ENCODE data around the gene PIM3. TPM values are rescaled to one million over a fixed set of nuclear protein-coding genes. Genes with fewer than 3 reads are reported as not detected.

Gene PIM3
- total and polyA plus RNA-seq, 4 donors, result 14.5 to 44.0 (median 28.1) TPM

- Histone ChIP-seq H3K4me3 (ENCODE audit: low read depth in 1 of 3, low read length in 3 of 3) (peak overlapping the region; percentile 1 to 21 (median 2)), H3K9me3 (ENCODE audit: control insufficient read depth in 4 of 4, low read length in 3 of 4) (no peaks in the 10 kb centered on the region), H3K4me1 (ENCODE audit: control insufficient read depth in 4 of 4, insufficient read depth in 4 of 4, low read length in 3 of 4) (peaks cover 43 to 80% (median 61%) of the 10 kb centered on the region in 4 donors), H3K36me3 (ENCODE audit: control insufficient read depth in 4 of 4, insufficient read depth in 3 of 4, low read depth in 1 of 4, low read length in 3 of 4) (peaks cover 0 to 7% (median 3%) of the 10 kb centered on the region in 4 donors), H3K9ac (ENCODE audit: low read depth in 1 of 2, low read length in 2 of 2) (peak overlapping the region; percentile 24 to 68), H3K27me3 (ENCODE audit: control insufficient read depth in 4 of 4, insufficient read depth in 4 of 4, low read length in 3 of 4) (no peaks in the 10 kb centered on the region), H3K27ac (ENCODE audit: low read depth in 1 of 2, low read length in 2 of 2) (peak overlapping the region; percentile 95 to 99)
- 79% methylated on average over 11 of the region's 11 CpGs for WGBS
- no peak for TF ChIP-seq RXRA (IDR thresholded peaks at IDR 0.05)
- no peak for DNase-seq (ENCODE audit: low spot score)
Measured at GRCh38 chr22:49968313-49968830, 7.8 kb downstream of the PIM3 start.

- Histone ChIP-seq H3K27me3 (ENCODE audit: control insufficient read depth in 4 of 4, insufficient read depth in 4 of 4, low read length in 3 of 4) (no peaks in the 10 kb centered on the region), H3K36me3 (ENCODE audit: control insufficient read depth in 4 of 4, insufficient read depth in 3 of 4, low read depth in 1 of 4, low read length in 3 of 4) (peaks cover 0 to 2% (median under 1%) of the 10 kb centered on the region in 4 donors), H3K9me3 (ENCODE audit: control insufficient read depth in 4 of 4, low read length in 3 of 4) (no peaks in the 10 kb centered on the region), H3K4me1 (ENCODE audit: control insufficient read depth in 4 of 4, insufficient read depth in 4 of 4, low read length in 3 of 4) (peaks cover 37 to 74% (median 57%) of the 10 kb centered on the region in 4 donors), H3K9ac (ENCODE audit: low read depth in 1 of 2, low read length in 2 of 2) (peak overlapping the region in 1 of 2 donors; percentile 17), H3K27ac (ENCODE audit: low read depth in 1 of 2, low read length in 2 of 2) (peak overlapping the region; percentile 95 to 99), H3K4me3 (ENCODE audit: low read depth in 1 of 3, low read length in 3 of 3) (peak overlapping the region in 1 of 3 donors; percentile 21)
- no peak for DNase-seq (ENCODE audit: low spot score)
- no peak for TF ChIP-seq RAD21 (IDR thresholded peaks at IDR 0.05)
- no peak for TF ChIP-seq FOXA1 (IDR thresholded peaks at IDR 0.05)
- TF ChIP-seq NR2F2 (IDR thresholded peaks at IDR 0.05), result no peak
- no peak for TF ChIP-seq JUND (IDR thresholded peaks at IDR 0.05)
- TF ChIP-seq REST (IDR thresholded peaks at IDR 0.05), result no peak
- TF ChIP-seq ATF3 (IDR thresholded peaks at IDR 0.05), result no peak
- WGBS, result 95% methylated on average over 16 of the region's 16 CpGs
Measured at GRCh38 chr22:49968831-49969661, 8.5 kb downstream of the PIM3 start.

- DNase-seq (ENCODE audit: low spot score), result no peak
- peaks cover 31 to 65% (median 50%) of the 10 kb centered on the region in 4 donors for H3K4me1 ChIP-seq (ENCODE audit: control insufficient read depth in 4 of 4, insufficient read depth in 4 of 4, low read length in 3 of 4)
- peak overlapping the region; percentile 95 to 99 for H3K27ac ChIP-seq (ENCODE audit: low read depth in 1 of 2, low read length in 2 of 2)
- H3K9ac ChIP-seq (ENCODE audit: low read depth in 1 of 2, low read length in 2 of 2), result no peak overlapping the region
- H3K4me3 ChIP-seq (ENCODE audit: low read depth in 1 of 3, low read length in 3 of 3), result no peak overlapping the region
- H3K27me3 ChIP-seq (ENCODE audit: control insufficient read depth in 4 of 4, insufficient read depth in 4 of 4, low read length in 3 of 4), result no peaks in the 10 kb centered on the region
- no peaks in the 10 kb centered on the region for H3K9me3 ChIP-seq (ENCODE audit: control insufficient read depth in 4 of 4, low read length in 3 of 4)
- WGBS, result 82% methylated on average over 8 of the region's 8 CpGs
- H3K36me3 ChIP-seq (ENCODE audit: control insufficient read depth in 4 of 4, insufficient read depth in 3 of 4, low read depth in 1 of 4, low read length in 3 of 4), result no peaks in the 10 kb centered on the region
- no peak for TF ChIP-seq FOXA2 (IDR thresholded peaks at IDR 0.05)
- no peak for TF ChIP-seq NR2F2 (IDR thresholded peaks at IDR 0.05)
- TF ChIP-seq HNF4G (IDR thresholded peaks at IDR 0.05), result no peak
- no peak for TF ChIP-seq REST (IDR thresholded peaks at IDR 0.05)
- TF ChIP-seq GABPA (IDR thresholded peaks at IDR 0.05 in 1 of 2, conservative IDR thresholded peaks at IDR 0.05 in 1 of 2), result no peak
- TF ChIP-seq JUND (IDR thresholded peaks at IDR 0.05), result no peak
- TF ChIP-seq RAD21 (IDR thresholded peaks at IDR 0.05), result no peak
- no peak for TF ChIP-seq EGR1 (IDR thresholded peaks at IDR 0.05; ENCODE audit: low read depth in 2 of 2)
- TF ChIP-seq TAF1 (conservative IDR thresholded peaks at IDR 0.05), result no peak
- no peak for TF ChIP-seq ZBTB33 (IDR thresholded peaks at IDR 0.05)
- TF ChIP-seq SP1 (IDR thresholded peaks at IDR 0.05), result no peak
- TF ChIP-seq HNF4A (conservative IDR thresholded peaks at IDR 0.05), result no peak
- TF ChIP-seq FOXA1 (IDR thresholded peaks at IDR 0.05), result no peak
- TF ChIP-seq RXRA (IDR thresholded peaks at IDR 0.05), result no peak
Measured at GRCh38 chr22:49969751-49970527, 9.4 kb downstream of the PIM3 start.
